Right forelimb (tissue), 1 donor: ENCODE measurements around the gene ASPA.

ENCODE experiments used
- DNase-seq: peaks from one replicate; pipeline ENCODE4 v3.0.0-alpha.2; 2018

ASPA gene

GRCh38 chr17:3535253-3535995, 59.6 kb downstream of the ASPA start:
- DNase-seq: peak; percentile 84

GRCh38 chr17:3536716-3537115, 60.9 kb downstream of the ASPA start:
- no peak for DNase-seq

- DNase-seq: no peak
Measured at GRCh38 chr17:3539881-3540540, 64.2 kb downstream of the ASPA start.

GRCh38 chr17:3542410-3543088, 66.8 kb downstream of the ASPA start:
- no peak for DNase-seq

GRCh38 chr17:3543453-3543852, 67.7 kb downstream of the ASPA start:
- no peak for DNase-seq

GRCh38 chr17:3544365-3544764, 68.6 kb downstream of the ASPA start:
- no peak for DNase-seq

GRCh38 chr17:3545151-3545550, 69.4 kb downstream of the ASPA start:
- no peak for DNase-seq

GRCh38 chr17:3546521-3546920, 70.7 kb downstream of the ASPA start:
- no peak for DNase-seq

- no peak for DNase-seq
Measured at GRCh38 chr17:3546997-3547396, 71.2 kb downstream of the ASPA start.

GRCh38 chr17:3547628-3548027, 71.8 kb downstream of the ASPA start:
- DNase-seq: no peak

- DNase-seq: no peak
Measured at GRCh38 chr17:3549610-3550162, 73.9 kb downstream of the ASPA start.

GRCh38 chr17:3551189-3551588, 75.4 kb downstream of the ASPA start:
- DNase-seq: no peak

GRCh38 chr17:3552916-3553315, 77.1 kb downstream of the ASPA start:
- DNase-seq: no peak
